Calu3 (cell line): Measurements from ENCODE around the gene DSP. TPM values are rescaled to one million over a fixed set of nuclear protein-coding genes. Genes with fewer than 3 reads are reported as not detected.

Experiments
- BruUV-seq: library from RNA; stranded (reverse); fragments of 400-500 nt; replicated peaks from 2 replicates; lab custom pipeline; 2021; lab: Mats Ljungman, UMichigan
- CTCF ChIA-PET: fragments of 300-600 bp; sonication (Branson Sonifier 250); formaldehyde crosslinking; loops from one replicate; lab custom pipeline; 2022; ENCODE audit warnings: antibody characterized with exemption; lab: Charles Lee
- DNase-seq: peaks from one replicate; pipeline ENCODE4 v3.0.0; 2022
- H3K27ac Mint-ChIP-seq: one replicate; pipeline ENCODE4 v1.8.0; 2022; ENCODE audit warnings: mixed read lengths; ENCODE audit not compliant: unreplicated experiment
- H3K27me3 Mint-ChIP-seq: one replicate; pipeline ENCODE4 v1.8.0; 2022; ENCODE audit warnings: mixed read lengths; ENCODE audit not compliant: unreplicated experiment
- H3K36me3 Mint-ChIP-seq: one replicate; pipeline ENCODE4 v1.8.0; 2022; ENCODE audit warnings: mild to moderate bottlenecking, moderate library complexity, mixed read lengths; ENCODE audit not compliant: insufficient read depth, unreplicated experiment
- H3K4me1 Mint-ChIP-seq: one replicate; pipeline ENCODE4 v1.8.0; 2022; ENCODE audit warnings: mild to moderate bottlenecking, low read depth, mixed read lengths; ENCODE audit not compliant: unreplicated experiment
- H3K4me3 Mint-ChIP-seq: one replicate; pipeline ENCODE4 v1.8.0; 2022; ENCODE audit warnings: mild to moderate bottlenecking, low read depth, moderate library complexity, mixed read lengths; ENCODE audit not compliant: unreplicated experiment
- H3K9me3 Mint-ChIP-seq: one replicate; pipeline ENCODE4 v1.8.0; 2022; ENCODE audit warnings: low read depth, mixed read lengths; ENCODE audit not compliant: unreplicated experiment
- CTCF ChIP-seq: fragments of 200-600 bp; IDR thresholded peaks from one replicate; pipeline ENCODE4 v1.8.0; 2022; ENCODE audit warnings: antibody characterized with exemption; ENCODE audit not compliant: unreplicated experiment
- intact Hi-C: fragments of 100-400 bp; cut with micrococcal nuclease; formaldehyde crosslinking; loops from one replicate; pipeline ENCODE4 v1.10.0; 2022; ENCODE audit not compliant: unreplicated experiment
- total RNA-seq: library from RNA; stranded (reverse); gene quantifications from 2 replicates; pipeline ENCODE4 v1.2.3, GENCODE V29; 2022

The DSP gene
- total RNA-seq, 1 experiment from 2014 or later = 57.7 TPM

DNA sequence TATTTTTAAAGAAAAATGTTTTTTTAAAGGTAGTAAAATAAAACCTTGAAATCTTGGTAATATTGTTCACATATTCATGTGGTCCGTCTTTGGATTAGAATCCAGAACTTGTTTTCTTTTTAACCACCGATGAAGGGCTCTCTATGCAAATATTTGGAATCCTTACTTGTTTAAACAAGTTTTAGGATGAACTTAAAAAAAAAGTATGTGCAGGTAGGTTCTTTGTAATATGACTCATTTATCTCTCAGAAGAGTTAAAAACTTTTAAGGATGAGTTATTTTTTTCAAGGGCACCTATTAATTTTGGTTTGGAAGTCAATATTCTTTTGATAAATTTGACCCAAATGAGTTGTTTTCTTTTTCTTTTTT, 8.9 kb downstream of the DSP start:
- CTCF ChIA-PET = no interaction called here
- Mint-ChIP-seq H3K4me1 (peaks cover 19% of the 10 kb centered on the region), H3K36me3 (peaks cover 4% of the 10 kb centered on the region), H3K27ac (no peak overlapping the region), H3K9me3 (no peaks in the 10 kb centered on the region), H3K4me3 (no peak overlapping the region), H3K27me3 (no peaks in the 10 kb centered on the region)
- DNase-seq = no peak
- BruUV-seq = no TSS peak
- intact Hi-C loops = no loop called here
- no peak for TF ChIP-seq CTCF

DNA sequence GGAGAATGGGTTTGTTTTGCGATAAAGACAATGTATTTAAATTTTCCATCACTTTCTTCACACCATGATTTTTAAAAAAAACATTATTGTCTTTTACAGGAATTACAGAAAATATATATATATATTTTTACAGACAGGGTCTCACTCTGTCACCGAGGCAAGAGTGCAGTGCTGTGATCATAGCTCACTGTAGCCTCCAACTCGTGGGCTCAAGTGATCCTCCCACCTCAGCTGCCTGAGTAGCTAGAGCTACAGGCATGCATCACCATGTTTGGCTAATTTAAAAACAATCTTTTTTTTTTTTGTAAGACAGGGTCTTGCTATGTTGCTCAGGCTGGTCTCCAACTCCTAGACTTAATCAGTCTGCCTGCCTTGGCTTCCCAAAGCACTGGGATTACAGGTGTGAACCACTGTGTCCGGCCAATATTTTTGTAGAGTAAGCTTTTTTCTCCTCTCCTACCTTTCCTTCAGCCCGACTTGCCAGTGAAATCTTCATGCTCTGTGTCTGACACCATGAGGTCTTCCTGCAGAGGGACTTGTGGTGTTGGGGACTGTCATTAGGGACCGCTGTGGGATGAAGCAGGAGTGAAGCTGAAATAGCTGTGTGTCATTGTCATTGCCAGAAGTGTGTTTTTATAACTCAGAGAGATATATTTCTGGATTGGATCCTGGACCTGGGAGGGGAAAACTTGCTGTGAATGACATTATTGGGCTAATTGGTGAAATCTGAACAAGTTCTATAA, 13.2 kb downstream of the DSP start:
- BruUV-seq = no TSS peak
- no peak for DNase-seq
- intact Hi-C loops = no loop called here
- no peak overlapping the region for H3K27ac Mint-ChIP-seq
- H3K4me3 Mint-ChIP-seq = no peak overlapping the region
- no peaks in the 10 kb centered on the region for H3K4me1 Mint-ChIP-seq
- no peaks in the 10 kb centered on the region for H3K27me3 Mint-ChIP-seq
- CTCF ChIA-PET = no interaction called here
- no peak for TF ChIP-seq CTCF
- peaks cover 4% of the 10 kb centered on the region for H3K36me3 Mint-ChIP-seq
- H3K9me3 Mint-ChIP-seq = no peaks in the 10 kb centered on the region

DNA sequence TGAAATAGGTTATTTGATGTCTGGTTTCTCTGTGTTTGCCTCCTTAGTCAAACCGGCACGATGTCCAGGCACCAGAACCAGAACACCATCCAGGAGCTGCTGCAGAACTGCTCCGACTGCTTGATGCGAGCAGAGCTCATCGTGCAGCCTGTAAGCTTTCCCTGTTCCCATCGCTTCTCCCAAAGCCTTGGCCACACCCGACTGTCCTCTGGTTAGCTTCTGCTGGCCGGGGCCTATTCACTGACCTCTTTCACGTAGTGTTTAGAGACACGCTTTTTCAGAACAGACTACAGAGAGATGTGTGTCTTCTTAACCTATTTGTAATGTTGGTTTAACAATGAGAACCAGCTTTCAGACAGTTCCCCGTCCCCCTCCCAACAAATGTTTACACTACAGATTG, 14.2 kb downstream of the DSP start:
- H3K4me1 Mint-ChIP-seq = no peaks in the 10 kb centered on the region
- H3K27ac Mint-ChIP-seq = no peak overlapping the region
- peaks cover 7% of the 10 kb centered on the region for H3K36me3 Mint-ChIP-seq
- BruUV-seq = no TSS peak
- DNase-seq = no peak
- no peaks in the 10 kb centered on the region for H3K9me3 Mint-ChIP-seq
- no peak for TF ChIP-seq CTCF
- H3K27me3 Mint-ChIP-seq = no peaks in the 10 kb centered on the region
- CTCF ChIA-PET = interaction anchor here (0.6 kb wide), 1 partner anchor 131 kb away, joined by 4 read pairs; no protein-coding TSS in a partner anchor
- H3K4me3 Mint-ChIP-seq = no peak overlapping the region
- intact Hi-C loops = no loop called here

GRCh38 chr6:7556394-7557106, 15.1 kb downstream of the DSP start:
- H3K27ac Mint-ChIP-seq = no peak overlapping the region
- no peak for TF ChIP-seq CTCF
- no TSS peak for BruUV-seq
- H3K36me3 Mint-ChIP-seq = peaks cover 11% of the 10 kb centered on the region
- DNase-seq = no peak
- CTCF ChIA-PET = no interaction called here
- H3K4me1 Mint-ChIP-seq = peaks cover 4% of the 10 kb centered on the region
- intact Hi-C loops = no loop called here
- H3K4me3 Mint-ChIP-seq = no peak overlapping the region
- no peaks in the 10 kb centered on the region for H3K9me3 Mint-ChIP-seq
- H3K27me3 Mint-ChIP-seq = no peaks in the 10 kb centered on the region
